GM18868 (cell line): ENCODE measurements around the gene SBF1.

Experiments used
- ATAC-seq: cut with Tn5 transposase; IDR thresholded peaks from one replicate; pipeline ENCODE4 v1.9.1; 2021; ENCODE audit warnings: mild to moderate bottlenecking, moderate library complexity; ENCODE audit not compliant: unreplicated experiment

SBF1 gene

DNA sequence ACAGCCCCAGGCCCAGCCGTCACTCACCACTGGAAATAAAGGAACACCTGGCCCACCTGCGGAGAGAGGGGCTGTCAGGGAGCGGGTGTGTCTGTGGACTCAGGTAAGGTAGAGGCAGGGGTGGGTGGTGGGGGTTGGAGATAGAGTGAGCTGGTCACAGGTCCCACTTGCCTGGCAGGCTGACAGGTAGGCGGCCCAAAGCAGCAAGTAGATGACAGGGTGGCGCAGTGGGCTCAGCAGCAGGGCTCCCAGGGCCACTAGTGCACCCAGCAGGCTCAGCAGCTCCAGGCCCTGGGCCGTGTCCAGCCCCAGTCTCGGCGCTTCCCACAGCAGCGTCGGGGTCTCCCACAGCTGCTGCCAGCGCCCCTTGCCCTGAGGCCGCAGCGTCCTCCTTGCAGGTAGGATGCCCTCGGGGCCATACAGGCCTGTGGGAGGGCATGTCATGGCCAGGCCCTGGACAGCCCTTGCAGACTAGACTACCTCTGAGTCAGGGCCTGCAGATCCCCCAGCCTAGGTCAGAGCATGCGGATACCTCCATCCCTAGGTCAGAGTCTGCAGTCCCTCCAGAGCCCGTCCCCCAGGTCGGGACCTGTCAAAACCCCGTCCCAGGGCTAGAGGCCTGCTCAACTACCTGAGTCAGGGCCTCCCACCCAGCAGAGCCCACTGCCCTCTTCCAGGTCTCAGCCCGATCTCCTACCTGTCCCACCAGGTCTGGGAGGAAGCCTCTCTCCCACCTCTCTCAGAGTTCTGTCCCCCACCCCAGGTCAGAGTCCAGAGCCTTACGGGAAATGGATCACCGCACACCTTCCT lies 32.0 kb upstream of the SBF1 start:
- no peak for ATAC-seq

GRCh38 chr22:50505776-50506610 lies 31.2 kb upstream of the SBF1 start:
- no peak for ATAC-seq

GRCh38 chr22:50505276-50505775 lies 30.5 kb upstream of the SBF1 start:
- no peak for ATAC-seq

- no peak for ATAC-seq
These were observed 29.8 kb upstream of the SBF1 start for GRCh38 chr22:50504369-50505211.

DNA sequence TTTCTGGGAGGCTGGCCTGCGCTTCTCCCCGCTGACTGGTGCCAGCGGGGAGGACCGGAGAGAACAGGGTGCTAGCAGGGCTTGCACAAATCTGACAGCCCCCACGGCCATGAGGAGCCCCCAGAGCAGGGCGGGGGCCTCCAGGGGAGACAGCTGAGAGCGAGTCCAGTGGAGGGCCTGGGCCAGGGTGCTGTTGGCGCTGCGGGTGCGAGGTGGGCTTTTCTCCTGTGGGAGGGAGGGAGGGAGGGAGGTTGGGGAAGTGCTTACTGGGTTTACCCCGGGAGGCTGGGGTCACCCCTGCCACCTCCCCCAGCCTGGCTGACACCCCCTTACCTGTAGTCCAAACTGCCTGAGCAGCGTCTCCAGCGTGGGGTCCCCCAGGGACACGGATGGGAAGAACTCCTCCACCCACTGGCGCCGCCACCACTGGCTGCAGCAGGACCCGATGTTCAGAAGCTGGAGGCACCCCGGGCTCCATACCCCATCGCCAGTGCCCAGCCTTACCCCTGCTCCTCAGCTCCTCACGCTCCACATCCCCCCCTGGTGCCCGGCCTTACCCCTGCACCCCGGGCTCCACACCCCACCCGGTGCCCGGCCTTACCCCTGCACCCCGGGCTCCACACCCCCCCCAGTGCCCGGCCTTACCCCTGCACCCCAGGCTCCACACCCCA lies 28.8 kb upstream of the SBF1 start:
- no peak for ATAC-seq

GRCh38 chr22:50502628-50503474 lies 28.0 kb upstream of the SBF1 start:
- ATAC-seq = no peak

- no peak for ATAC-seq
These were observed 27.3 kb upstream of the SBF1 start for GRCh38 chr22:50502096-50502495.

GRCh38 chr22:50500452-50500851 lies 25.6 kb upstream of the SBF1 start:
- no peak for ATAC-seq

DNA sequence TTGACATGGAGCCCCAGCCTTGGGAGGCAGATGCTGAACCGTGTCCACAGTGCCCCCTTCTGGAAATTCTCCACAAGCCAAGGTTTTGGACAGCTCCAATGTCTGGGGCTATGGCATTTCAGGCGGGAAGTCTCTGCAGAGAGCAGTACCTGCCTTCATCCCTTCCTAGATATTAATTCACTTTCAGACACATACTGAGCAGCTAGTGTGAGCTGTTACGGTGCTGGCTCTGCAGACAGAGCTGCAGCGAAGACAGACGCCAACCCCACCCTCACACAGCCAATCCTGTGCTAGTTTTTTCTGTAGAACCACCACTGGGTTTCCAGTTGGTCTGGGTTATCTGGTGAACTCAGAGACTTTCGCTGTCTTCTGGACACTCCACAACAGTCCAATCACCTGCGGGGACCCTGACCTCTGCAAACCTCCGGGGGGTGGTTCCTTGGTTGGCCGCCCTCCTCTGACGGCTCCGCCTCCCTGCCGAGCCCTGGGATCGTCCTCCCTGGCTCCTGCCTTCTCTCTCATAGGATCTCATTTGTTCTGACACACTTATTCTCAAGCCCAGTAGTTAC lies 23.6 kb upstream of the SBF1 start:
- ATAC-seq = no peak

DNA sequence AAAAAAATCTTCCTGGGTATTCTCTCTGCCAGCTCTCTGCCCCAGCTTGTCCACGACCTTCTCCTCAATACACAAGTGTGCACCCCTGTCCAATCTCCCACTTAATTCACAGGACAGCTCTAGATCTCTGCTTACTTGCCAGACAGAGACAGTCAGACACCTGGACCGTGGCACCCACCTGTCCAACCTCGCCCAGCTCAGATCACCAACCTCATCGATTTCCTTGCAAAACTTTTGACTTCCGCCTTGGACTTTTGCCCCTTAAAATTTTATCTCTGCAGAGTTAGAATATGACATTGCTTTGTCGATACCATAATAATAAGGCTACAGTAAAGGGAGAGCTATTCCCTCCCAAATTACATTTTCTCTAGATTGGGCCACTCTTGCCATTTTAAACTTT lies 22.3 kb upstream of the SBF1 start:
- no peak for ATAC-seq

DNA sequence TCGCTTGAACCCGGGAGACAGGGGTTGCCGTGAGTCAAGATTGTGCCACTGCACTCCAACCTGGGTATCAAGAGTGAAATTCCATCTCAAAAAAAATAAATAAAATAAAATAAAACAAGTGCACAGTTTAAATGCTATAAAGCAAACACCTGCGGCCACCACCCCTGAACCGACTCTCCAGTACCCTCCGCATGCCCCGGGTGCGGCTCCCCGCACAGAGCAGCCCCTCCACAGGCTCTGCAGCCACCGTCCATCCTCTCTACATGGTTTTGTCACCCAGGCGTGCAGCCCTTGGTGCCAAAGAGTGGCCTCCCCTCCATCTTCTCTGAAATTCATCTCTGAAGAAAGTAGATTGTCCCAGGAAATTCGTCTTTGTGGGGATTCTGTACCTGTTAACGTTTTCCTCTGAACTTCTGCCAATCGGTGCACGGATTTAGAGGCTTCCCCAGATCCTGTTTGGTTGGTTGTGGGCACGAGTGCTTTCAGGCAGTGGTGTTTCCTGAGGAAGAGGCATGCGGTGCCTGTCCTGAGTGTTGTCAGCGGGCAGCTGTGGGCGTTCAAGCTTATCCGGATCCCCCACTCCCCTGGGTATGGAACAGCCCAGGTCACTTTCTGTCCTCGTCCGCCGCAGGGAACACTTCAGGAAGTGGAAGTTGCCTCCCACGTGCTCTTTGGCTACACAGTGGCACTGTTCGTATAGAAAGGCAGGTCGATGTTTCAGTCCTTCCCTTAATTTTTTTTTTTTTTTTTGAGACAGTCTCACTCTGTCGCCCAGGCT lies 15.9 kb upstream of the SBF1 start:
- no peak for ATAC-seq

DNA sequence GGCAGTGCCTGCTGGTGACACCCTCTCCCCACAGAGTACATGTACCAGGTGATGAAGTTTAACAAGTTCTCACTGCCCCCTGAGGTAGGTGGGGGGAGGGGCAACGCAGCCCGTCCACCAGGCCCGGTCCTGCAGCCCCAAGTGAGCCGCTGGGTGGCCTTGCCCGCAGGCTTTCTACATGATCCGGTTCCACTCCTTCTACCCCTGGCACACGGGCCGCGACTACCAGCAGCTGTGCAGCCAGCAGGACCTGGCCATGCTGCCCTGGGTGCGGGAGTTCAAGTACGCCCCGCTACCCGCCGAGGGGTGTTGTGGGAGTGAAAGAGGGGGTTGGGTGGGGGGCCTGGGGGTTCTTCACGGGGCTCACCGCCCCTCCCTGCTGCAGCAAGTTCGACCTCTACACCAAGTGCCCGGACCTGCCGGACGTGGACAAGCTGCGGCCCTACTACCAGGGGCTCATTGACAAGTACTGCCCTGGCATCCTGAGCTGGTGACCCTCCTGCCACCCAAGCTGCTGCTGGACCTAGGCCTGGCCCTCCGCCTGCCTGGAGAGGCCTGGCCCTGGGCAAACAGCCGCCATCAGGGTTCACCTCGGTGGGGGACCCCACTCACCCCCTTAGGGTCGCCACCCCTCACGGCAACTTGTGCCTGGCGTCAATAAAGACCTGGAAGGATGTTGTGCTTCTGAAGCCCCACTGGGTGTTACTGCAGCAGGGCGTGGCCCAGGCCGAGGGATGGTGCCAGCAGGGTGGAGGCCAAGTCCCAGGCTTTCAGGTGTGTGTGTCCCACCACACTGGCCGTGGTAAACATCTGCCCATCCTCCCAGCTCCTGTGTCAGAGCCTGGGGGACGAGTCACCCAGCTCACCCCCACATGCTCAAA lies 14.8 kb upstream of the SBF1 start:
- ATAC-seq = no peak

GRCh38 chr22:50488886-50489285 lies 14.1 kb upstream of the SBF1 start:
- no peak for ATAC-seq

- ATAC-seq = no peak
These were observed 13.3 kb upstream of the SBF1 start for GRCh38 chr22:50488006-50488677.

DNA sequence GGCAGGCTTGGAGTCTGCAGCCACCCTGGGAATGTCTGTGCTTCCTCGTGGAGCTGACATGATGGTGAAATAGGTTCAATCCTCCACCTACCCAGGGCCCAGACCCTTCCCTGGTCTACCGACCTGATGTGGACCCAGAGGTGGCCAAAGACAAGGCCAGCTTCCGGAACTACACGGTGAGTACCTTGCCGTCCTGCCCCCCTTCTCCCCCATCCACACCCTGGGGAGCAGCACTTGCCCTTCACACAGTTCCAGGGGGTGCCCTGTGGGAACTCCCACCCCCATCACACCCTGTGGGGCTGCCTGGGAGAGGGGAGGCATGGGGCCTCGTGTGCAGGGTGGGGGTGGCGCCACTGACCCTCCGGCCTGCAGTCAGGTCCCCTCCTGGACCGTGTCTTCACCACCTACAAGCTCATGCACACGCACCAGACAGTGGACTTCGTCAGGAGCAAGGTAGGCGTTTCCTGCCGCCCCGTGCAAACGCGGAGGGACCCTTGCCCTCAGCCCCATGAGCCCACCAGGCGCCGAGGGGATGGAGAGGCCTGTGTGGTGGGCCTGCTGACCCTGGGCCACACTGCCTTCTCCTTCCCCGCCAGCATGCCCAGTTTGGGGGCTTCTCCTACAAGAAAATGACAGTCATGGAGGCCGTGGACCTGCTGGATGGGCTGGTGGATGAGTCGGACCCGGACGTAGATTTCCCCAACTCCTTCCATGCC lies 12.6 kb upstream of the SBF1 start:
- no peak for ATAC-seq

GRCh38 chr22:50486561-50487289 lies 11.9 kb upstream of the SBF1 start, which contains the start of gene MIOX:
TSS of gene MIOX (plus strand) at chr22:50486859. CDS start at chr22:50486898, 39 bp downstream.
- ATAC-seq = no peak
